Right lobe of liver (tissue), 4 donors: Measurements from ENCODE around the gene MOV10.

Experiments used
- POLR2A ChIP-seq: fragments of 450-650 bp; IDR thresholded peaks from one replicate; pipeline ENCODE4 v1.6.1; 2017; ENCODE audit warnings: antibody characterized with exemption, mild to moderate bottlenecking
- TF ChIP-seq, protein P1 (sequence below), 4 donors: fragments of 200-600 bp in 3 of 4; fragments of 450-650 bp in 1 of 4; IDR thresholded peaks; one replicate each; pipeline versions ENCODE4 v1.5.1 to v1.8.0; 2016 to 2022; ENCODE audit warnings: antibody characterized with exemption in 4 of 4, mild to moderate bottlenecking in 2 of 4
- donor health status: DM: no; HTN: no; CAD: no.
- donor health status: DM: no; HTN: no; CAD: no.
- donor health status: DM: no; HTN: yes; CAD: no.

DNA sequence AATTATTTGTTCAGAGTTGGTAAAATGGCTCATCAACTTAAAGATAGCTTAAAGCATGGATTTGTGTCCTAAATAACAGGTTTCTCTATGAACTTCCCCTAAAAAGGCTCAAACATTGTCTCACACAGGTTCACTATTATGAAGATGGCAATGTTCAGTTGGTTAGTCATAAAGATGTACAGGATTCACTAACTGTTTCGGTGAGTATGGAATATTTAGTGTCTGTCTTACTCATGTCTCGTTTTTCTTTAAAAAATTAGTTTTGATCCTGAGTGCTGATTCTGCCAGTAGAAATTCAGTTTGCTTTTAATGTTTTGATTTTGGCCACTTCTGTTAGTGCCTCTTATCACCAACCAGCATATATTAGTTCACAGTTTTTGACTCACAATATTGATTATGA lies 7.5 kb upstream of the MOV10 start:
- no peak for TF ChIP-seq POLR2A
- TF ChIP-seq, protein P1, sequence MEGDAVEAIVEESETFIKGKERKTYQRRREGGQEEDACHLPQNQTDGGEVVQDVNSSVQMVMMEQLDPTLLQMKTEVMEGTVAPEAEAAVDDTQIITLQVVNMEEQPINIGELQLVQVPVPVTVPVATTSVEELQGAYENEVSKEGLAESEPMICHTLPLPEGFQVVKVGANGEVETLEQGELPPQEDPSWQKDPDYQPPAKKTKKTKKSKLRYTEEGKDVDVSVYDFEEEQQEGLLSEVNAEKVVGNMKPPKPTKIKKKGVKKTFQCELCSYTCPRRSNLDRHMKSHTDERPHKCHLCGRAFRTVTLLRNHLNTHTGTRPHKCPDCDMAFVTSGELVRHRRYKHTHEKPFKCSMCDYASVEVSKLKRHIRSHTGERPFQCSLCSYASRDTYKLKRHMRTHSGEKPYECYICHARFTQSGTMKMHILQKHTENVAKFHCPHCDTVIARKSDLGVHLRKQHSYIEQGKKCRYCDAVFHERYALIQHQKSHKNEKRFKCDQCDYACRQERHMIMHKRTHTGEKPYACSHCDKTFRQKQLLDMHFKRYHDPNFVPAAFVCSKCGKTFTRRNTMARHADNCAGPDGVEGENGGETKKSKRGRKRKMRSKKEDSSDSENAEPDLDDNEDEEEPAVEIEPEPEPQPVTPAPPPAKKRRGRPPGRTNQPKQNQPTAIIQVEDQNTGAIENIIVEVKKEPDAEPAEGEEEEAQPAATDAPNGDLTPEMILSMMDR (IDR thresholded peaks at IDR 0.05) = no peak
